Glutamatergic neuron (in vitro differentiated cells): ENCODE results near the gene SLC25A43. TPM values are rescaled to one million over a fixed set of nuclear protein-coding genes. Genes with fewer than 3 reads are reported as not detected.

Source experiments
- DNase-seq: peaks from one replicate; pipeline ENCODE4 v3.0.0; 2022
- H3K27ac Mint-ChIP-seq: one replicate; pipeline ENCODE4 v1.8.0; 2020; ENCODE audit warnings: mild to moderate bottlenecking, mixed read lengths, inconsistent platforms; ENCODE audit not compliant: unreplicated experiment
- H3K27me3 Mint-ChIP-seq: one replicate; pipeline ENCODE4 v1.8.0; 2020; ENCODE audit warnings: mild to moderate bottlenecking, moderate library complexity, mixed read lengths, inconsistent platforms; ENCODE audit not compliant: unreplicated experiment
- H3K36me3 Mint-ChIP-seq: one replicate; pipeline ENCODE4 v1.8.0; 2020; ENCODE audit warnings: mild to moderate bottlenecking, mixed read lengths, inconsistent platforms; ENCODE audit not compliant: unreplicated experiment
- H3K4me1 Mint-ChIP-seq: one replicate; pipeline ENCODE4 v1.8.0; 2020; ENCODE audit warnings: mild to moderate bottlenecking, low read depth, mixed read lengths, inconsistent platforms; ENCODE audit not compliant: unreplicated experiment
- H3K4me3 Mint-ChIP-seq: one replicate; pipeline ENCODE4 v1.8.0; 2020; ENCODE audit warnings: mild to moderate bottlenecking, mixed read lengths, inconsistent platforms; ENCODE audit not compliant: unreplicated experiment
- H3K9me3 Mint-ChIP-seq: one replicate; pipeline ENCODE4 v1.8.0; 2020; ENCODE audit warnings: mild to moderate bottlenecking, moderate library complexity, mixed read lengths, inconsistent platforms; ENCODE audit not compliant: unreplicated experiment
- CTCF ChIP-seq: fragments of 200-600 bp; sonication (generic); IDR thresholded peaks from one replicate; pipeline ENCODE4 v1.5.0; 2021; ENCODE audit not compliant: partially characterized antibody, unreplicated experiment
- total RNA-seq: library from RNA; stranded (reverse); fragmentation: NEBNext Ultra II Directional; extraction: Animal tissue kit (Norgen Biotek cat#: 25700); gene quantifications from one replicate; pipeline ENCODE4 v1.2.1, GENCODE V29; 2021; ENCODE audit not compliant: unreplicated experiment

Gene SLC25A43
- total RNA-seq, 1 donor from 2014 or later, result 1.0 TPM

DNA sequence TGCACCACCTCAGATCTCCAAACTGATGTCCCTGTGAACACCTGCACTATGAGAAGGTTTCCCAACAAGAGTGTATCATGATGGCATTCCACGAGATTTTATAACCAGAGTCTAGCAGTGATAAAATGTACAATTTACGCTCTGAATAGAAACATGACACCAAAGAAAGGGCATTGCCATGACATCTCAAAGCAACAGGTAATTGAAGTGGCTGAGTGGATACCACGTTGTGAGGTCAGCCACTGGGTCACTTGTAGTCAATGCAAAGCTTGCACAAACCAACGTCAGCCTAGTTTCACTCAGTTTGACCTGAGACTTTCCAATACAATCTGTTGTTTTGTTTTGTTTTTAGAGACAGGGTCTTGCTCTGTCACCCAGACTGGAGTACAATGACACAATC is 54.1 kb downstream of the SLC25A43 start:
- TF ChIP-seq CTCF, result no peak
- H3K4me1 Mint-ChIP-seq, result no peaks in the 10 kb centered on the region
- no peaks in the 10 kb centered on the region for H3K36me3 Mint-ChIP-seq
- H3K27me3 Mint-ChIP-seq, result peaks cover 5% of the 10 kb centered on the region
- H3K9me3 Mint-ChIP-seq, result peaks cover 1% of the 10 kb centered on the region
- no peak overlapping the region for H3K4me3 Mint-ChIP-seq
- no peak for DNase-seq
- H3K27ac Mint-ChIP-seq, result no peak overlapping the region

- H3K27ac Mint-ChIP-seq, result no peak overlapping the region
- H3K4me3 Mint-ChIP-seq, result no peak overlapping the region
- peaks cover 1% of the 10 kb centered on the region for H3K9me3 Mint-ChIP-seq
- peaks cover 5% of the 10 kb centered on the region for H3K27me3 Mint-ChIP-seq
- no peaks in the 10 kb centered on the region for H3K36me3 Mint-ChIP-seq
- TF ChIP-seq CTCF, result no peak
- DNase-seq, result no peak
- no peaks in the 10 kb centered on the region for H3K4me1 Mint-ChIP-seq
Observed at GRCh38 chrX:119455264-119455663, 56.1 kb downstream of the SLC25A43 start.

GRCh38 chrX:119459181-119459580 is 60.0 kb downstream of the SLC25A43 start:
- Mint-ChIP-seq H3K36me3 (no peaks in the 10 kb centered on the region), H3K27ac (no peak overlapping the region), H3K9me3 (peaks cover 1% of the 10 kb centered on the region), H3K4me3 (no peak overlapping the region), H3K27me3 (peaks cover 5% of the 10 kb centered on the region), H3K4me1 (no peaks in the 10 kb centered on the region)
- TF ChIP-seq CTCF, result no peak
- no peak for DNase-seq

DNA sequence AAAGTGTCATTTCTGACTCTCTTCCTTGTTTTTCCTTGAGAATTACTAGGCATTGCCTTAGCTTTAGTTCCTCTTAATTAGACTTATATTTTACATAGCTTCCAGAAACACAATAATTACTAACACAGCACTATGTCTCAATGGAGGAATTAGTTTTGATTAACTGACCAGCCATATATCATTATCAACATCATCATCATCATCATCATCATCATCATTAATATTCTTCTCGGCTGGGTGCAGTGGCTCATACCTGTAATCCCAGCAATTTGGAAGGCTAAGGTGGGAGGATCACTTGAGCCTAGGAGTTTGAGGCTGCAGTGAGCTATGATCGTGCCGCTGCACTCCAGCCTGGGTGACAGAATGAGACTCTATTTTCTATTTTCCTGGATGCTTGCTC is 66.4 kb downstream of the SLC25A43 start:
- H3K4me3 Mint-ChIP-seq, result no peak overlapping the region
- no peaks in the 10 kb centered on the region for H3K36me3 Mint-ChIP-seq
- no peaks in the 10 kb centered on the region for H3K27me3 Mint-ChIP-seq
- no peak for DNase-seq
- no peak for TF ChIP-seq CTCF
- no peak overlapping the region for H3K27ac Mint-ChIP-seq
- H3K4me1 Mint-ChIP-seq, result no peaks in the 10 kb centered on the region
- no peaks in the 10 kb centered on the region for H3K9me3 Mint-ChIP-seq

- TF ChIP-seq CTCF, result no peak
- DNase-seq, result no peak
- no peaks in the 10 kb centered on the region for H3K36me3 Mint-ChIP-seq
- no peaks in the 10 kb centered on the region for H3K4me1 Mint-ChIP-seq
- H3K4me3 Mint-ChIP-seq, result no peak overlapping the region
- no peak overlapping the region for H3K27ac Mint-ChIP-seq
- H3K9me3 Mint-ChIP-seq, result no peaks in the 10 kb centered on the region
- no peaks in the 10 kb centered on the region for H3K27me3 Mint-ChIP-seq
Observed at GRCh38 chrX:119466970-119467369, 67.8 kb downstream of the SLC25A43 start.
